Measurements from ENCODE around the gene TTLL6.
"Not testable (repeated sequence)": the region's sequence is repeated elsewhere in the genome, so short reads cannot be mapped to it uniquely, and the experiment has no call there.

TTLL6 gene

GRCh38 chr17:48814504-48814903 is 2.5 kb downstream of the TTLL6 start:
- no peak for DNase-seq

- no peak for DNase-seq
Observed at GRCh38 chr17:48812001-48812400, 5.0 kb downstream of the TTLL6 start.

- DNase-seq, result no peak
Observed at GRCh38 chr17:48809182-48809581, 7.8 kb downstream of the TTLL6 start.

- no peak for DNase-seq
Observed at GRCh38 chr17:48804936-48805411, 12.1 kb downstream of the TTLL6 start.

GRCh38 chr17:48800626-48801217 is 16.3 kb downstream of the TTLL6 start:
- no peak for DNase-seq

- no peak for DNase-seq
Observed at GRCh38 chr17:48799069-48799723, 17.8 kb downstream of the TTLL6 start.

- not testable (repeated sequence) for DNase-seq
Observed at GRCh38 chr17:48796163-48796522, 20.9 kb downstream of the TTLL6 start.

GRCh38 chr17:48795444-48796162 is 21.4 kb downstream of the TTLL6 start:
- no peak for DNase-seq

- no peak for DNase-seq
Observed at GRCh38 chr17:48792033-48792798, 24.8 kb downstream of the TTLL6 start.

GRCh38 chr17:48791128-48792032 is 25.6 kb downstream of the TTLL6 start:
- no peak for DNase-seq

- DNase-seq, result no peak
Observed at GRCh38 chr17:48790607-48791127, 26.4 kb downstream of the TTLL6 start.

GRCh38 chr17:48787828-48788227 is 29.2 kb downstream of the TTLL6 start:
- no peak for DNase-seq

GRCh38 chr17:48779421-48779820 is 37.6 kb downstream of the TTLL6 start:
- no peak for DNase-seq

- no peak for DNase-seq
Observed at GRCh38 chr17:48776602-48777001, 40.4 kb downstream of the TTLL6 start.

- DNase-seq, result no peak
Observed at GRCh38 chr17:48773245-48773644, 43.8 kb downstream of the TTLL6 start.

- no peak for DNase-seq
Observed at GRCh38 chr17:48770954-48771353, 46.1 kb downstream of the TTLL6 start.

GRCh38 chr17:48769009-48769675 is 47.9 kb downstream of the TTLL6 start:
- DNase-seq, result no peak

GRCh38 chr17:48767263-48767774 is 49.7 kb downstream of the TTLL6 start:
- no peak for DNase-seq

- no peak for DNase-seq
Observed at GRCh38 chr17:48761114-48761513, 55.9 kb downstream of the TTLL6 start.

- no peak for DNase-seq
Observed at GRCh38 chr17:48760411-48760810, 56.6 kb downstream of the TTLL6 start.

- no peak for DNase-seq
Observed at GRCh38 chr17:48759288-48759687, 57.7 kb downstream of the TTLL6 start.

All from GOT3 (cell line).